Smooth muscle cell of the pulmonary artery (primary cell): ENCODE measurements around the gene LCMT1. TPM values are rescaled to one million over a fixed set of nuclear protein-coding genes. Genes with fewer than 3 reads are reported as not detected.

Experiments
- total RNA-seq: library from RNA; depleted of rRNA; stranded (reverse); fragments of >200 nt; gene quantifications from 2 replicates; pipeline ENCODE4 v1.2.3, GENCODE V29; 2014

Gene LCMT1
- 29.4 and 90.4 TPM in 2 replicates for total RNA-seq

DNA sequence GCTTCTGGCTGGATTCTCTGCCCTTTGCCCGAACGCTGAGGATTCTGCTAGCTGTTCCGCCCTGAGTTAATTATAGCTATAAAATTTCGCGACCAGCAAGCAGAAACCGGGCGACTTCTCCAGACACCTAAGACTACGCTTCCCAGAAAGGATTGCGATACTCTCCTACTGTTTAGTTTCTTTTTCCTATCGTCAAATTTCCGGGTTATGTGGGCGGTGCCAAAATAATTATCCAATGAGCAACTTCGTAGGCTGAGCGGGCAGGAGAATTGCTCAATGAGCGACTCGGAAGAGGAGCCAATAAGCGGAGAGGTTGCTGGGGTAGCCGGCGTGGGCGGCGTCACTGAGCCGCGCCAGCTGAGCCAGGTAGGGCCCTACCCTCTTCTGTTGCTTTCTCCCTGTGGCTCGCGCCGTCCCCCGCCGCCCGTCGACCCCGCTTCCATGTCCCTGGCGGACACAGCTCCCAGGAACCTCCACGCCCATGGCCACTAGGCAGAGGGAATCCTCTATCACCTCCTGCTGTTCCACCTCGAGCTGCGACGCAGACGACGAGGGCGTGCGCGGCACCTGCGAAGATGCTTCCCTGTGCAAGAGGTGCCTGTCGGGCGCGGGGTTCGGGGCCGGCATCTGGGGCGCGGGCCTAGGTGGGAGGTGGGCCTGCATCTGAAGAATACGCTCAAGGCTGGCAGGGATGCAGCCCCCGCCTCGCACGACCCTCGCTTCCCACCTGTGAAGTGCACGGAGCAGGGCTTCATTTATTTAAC lies at the start of gene LCMT1:
Gene LCMT1 (plus strand): TSS at position 340 of the 764 bp plus-strand sequence. CDS start 142 bp downstream, at position 482.

Other genes with a start within 250 kb of the LCMT1 start
- 39.1 and 40.5 TPM in 2 replicates for gene ARHGAP17, start 96.4 kb upstream of the LCMT1 start, total RNA-seq
- not detected in 2 replicates for gene AQP8, start 105.2 kb downstream of the LCMT1 start, total RNA-seq
- gene ZKSCAN2, start 146.1 kb downstream of the LCMT1 start, total RNA-seq: 3.7 and 4.9 TPM in 2 replicates